B cell (primary cell): ENCODE data around the gene FSCN2.

Experiments
- EZH2 ChIP-seq: IDR thresholded peaks from 2 replicates; pipeline ENCODE4 v1.6.1; 2012; ENCODE audit warnings: borderline replicate concordance, low read depth, mild to moderate bottlenecking, moderate library complexity, low read length; ENCODE audit not compliant: insufficient read depth, poor library complexity, severe bottlenecking
- TF ChIP-seq, protein P1 (sequence below): fragments of 200-600 bp; IDR thresholded peaks from one replicate; pipeline ENCODE4 v1.8.0; 2022; ENCODE audit warnings: antibody characterized with exemption, mild to moderate bottlenecking

DNA sequence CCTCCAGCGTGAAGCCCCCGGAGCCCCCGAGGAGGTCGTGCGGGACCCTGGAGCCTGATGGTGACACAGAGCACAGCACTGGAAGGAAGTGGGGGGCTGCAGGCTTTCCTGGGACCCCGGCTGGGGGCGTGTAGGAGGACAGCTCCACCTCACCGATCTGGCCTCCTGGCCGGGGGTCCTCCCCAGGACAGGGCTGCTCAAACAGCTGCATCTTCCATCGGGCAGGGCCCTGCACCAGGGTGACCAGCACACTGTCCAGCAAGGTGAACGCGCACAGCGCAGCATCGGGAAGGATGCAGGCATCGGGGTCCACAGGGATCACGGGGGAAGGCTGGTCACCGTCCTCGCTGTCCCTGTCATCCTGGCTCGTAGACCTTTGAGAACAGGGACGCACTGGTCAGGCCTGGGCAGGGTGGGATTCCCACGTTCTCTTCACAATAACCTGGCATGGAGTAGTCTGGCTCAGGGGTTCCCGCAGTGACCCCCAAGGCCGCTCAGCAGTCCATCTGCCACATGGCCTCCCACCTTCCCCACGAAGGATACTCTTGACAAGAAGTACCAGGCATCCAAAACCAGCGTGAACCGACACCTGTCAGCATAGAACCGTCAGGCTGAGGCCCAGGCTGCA is 22.8 kb downstream of the FSCN2 start:
- no peak for TF ChIP-seq EZH2
- TF ChIP-seq, protein P1, sequence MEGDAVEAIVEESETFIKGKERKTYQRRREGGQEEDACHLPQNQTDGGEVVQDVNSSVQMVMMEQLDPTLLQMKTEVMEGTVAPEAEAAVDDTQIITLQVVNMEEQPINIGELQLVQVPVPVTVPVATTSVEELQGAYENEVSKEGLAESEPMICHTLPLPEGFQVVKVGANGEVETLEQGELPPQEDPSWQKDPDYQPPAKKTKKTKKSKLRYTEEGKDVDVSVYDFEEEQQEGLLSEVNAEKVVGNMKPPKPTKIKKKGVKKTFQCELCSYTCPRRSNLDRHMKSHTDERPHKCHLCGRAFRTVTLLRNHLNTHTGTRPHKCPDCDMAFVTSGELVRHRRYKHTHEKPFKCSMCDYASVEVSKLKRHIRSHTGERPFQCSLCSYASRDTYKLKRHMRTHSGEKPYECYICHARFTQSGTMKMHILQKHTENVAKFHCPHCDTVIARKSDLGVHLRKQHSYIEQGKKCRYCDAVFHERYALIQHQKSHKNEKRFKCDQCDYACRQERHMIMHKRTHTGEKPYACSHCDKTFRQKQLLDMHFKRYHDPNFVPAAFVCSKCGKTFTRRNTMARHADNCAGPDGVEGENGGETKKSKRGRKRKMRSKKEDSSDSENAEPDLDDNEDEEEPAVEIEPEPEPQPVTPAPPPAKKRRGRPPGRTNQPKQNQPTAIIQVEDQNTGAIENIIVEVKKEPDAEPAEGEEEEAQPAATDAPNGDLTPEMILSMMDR: no peak
